ENCODE results near the gene SMAD7.

DNA sequence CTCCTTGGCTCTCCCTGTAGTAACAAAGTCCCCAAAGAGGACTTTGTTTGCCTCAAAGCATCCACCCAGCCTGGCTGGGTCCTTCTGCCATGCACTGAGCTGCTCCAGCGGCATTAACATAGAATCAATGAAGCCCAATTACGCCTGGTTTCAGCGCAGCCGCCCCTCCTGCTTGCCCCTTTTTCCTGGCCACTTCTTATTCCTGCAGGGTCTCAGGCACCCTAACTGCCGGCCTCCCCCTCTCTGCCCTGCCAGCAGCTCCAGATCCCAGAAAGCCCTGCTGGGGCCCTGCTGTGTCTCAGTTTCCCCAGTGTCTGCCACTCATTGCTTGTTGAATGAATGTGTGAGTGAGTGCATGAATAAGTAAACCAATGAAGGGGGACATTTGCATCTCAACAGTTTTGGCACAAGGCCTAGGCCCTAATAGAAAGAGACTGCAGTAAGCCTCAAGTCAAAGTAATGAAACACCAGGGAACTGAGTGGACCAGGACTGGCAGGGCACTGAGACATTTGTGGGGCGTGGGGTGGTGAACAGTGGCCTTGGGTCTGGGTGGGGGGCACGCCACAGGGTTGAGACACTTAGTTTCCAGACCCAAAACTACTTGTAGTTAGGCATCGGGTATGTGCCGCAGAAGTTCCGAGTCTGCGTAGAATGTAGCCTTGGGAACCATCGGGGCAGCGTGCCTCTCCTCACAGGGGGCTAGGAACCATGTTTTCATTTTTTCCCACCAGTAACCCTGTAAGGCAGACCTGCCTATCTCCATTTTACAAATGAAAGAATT, 60.6 kb downstream of the SMAD7 start:
- TF ChIP-seq TAF1 (IDR thresholded peaks at IDR 0.05; ENCODE audit: borderline replicate concordance, insufficient read depth, low read length), result no peak
- TF ChIP-seq, protein P1, sequence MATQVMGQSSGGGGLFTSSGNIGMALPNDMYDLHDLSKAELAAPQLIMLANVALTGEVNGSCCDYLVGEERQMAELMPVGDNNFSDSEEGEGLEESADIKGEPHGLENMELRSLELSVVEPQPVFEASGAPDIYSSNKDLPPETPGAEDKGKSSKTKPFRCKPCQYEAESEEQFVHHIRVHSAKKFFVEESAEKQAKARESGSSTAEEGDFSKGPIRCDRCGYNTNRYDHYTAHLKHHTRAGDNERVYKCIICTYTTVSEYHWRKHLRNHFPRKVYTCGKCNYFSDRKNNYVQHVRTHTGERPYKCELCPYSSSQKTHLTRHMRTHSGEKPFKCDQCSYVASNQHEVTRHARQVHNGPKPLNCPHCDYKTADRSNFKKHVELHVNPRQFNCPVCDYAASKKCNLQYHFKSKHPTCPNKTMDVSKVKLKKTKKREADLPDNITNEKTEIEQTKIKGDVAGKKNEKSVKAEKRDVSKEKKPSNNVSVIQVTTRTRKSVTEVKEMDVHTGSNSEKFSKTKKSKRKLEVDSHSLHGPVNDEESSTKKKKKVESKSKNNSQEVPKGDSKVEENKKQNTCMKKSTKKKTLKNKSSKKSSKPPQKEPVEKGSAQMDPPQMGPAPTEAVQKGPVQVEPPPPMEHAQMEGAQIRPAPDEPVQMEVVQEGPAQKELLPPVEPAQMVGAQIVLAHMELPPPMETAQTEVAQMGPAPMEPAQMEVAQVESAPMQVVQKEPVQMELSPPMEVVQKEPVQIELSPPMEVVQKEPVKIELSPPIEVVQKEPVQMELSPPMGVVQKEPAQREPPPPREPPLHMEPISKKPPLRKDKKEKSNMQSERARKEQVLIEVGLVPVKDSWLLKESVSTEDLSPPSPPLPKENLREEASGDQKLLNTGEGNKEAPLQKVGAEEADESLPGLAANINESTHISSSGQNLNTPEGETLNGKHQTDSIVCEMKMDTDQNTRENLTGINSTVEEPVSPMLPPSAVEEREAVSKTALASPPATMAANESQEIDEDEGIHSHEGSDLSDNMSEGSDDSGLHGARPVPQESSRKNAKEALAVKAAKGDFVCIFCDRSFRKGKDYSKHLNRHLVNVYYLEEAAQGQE (IDR thresholded peaks at IDR 0.05; ENCODE audit: insufficient read depth in 1 of 2, low read depth in 2 of 2, low read length in 2 of 2), result no peak
